Panc1 (cell line): Measurements from ENCODE around the gene PLSCR3. TPM values are rescaled to one million over a fixed set of nuclear protein-coding genes. Genes with fewer than 3 reads are reported as not detected.

Experiments
- ATAC-seq: fragments of 200-7000 bp; cut with Tn5 transposase; 2 replicates; pipeline ENCODE4 v1.9.1; 2020; ENCODE audit warnings: mild to moderate bottlenecking, moderate library complexity
- BruUV-seq: library from RNA; stranded (reverse); fragments of 400-500 nt; replicated peaks from 2 replicates; lab custom pipeline; 2021; lab: Mats Ljungman, UMichigan
- CTCF ChIA-PET: fragments of 300-600 bp; sonication (Branson Sonifier 250); formaldehyde crosslinking; loops from one replicate; lab custom pipeline; 2022; ENCODE audit warnings: antibody characterized with exemption; lab: Charles Lee
- POLR2A ChIA-PET: fragments of 300-600 bp; sonication (Branson Sonifier 250); formaldehyde crosslinking; loops from one replicate; lab custom pipeline; 2022; ENCODE audit warnings: antibody characterized with exemption; lab: Charles Lee
- DNase-seq: peaks from one replicate; pipeline ENCODE4 v3.0.0-alpha.2; 2010; ENCODE audit warnings: low read depth, low spot score
- H3K27ac ChIP-seq: 2 replicates; pipeline ENCODE4 v1.5.1; 2011; ENCODE audit warnings: mild to moderate bottlenecking, low read length, inconsistent platforms
- H3K27me3 ChIP-seq: fragments of 200-500 bp; sonication (Bioruptor generic); 2 replicates; pipeline ENCODE4 v1.6.0; 2014; ENCODE audit warnings: low read length, inconsistent platforms; ENCODE audit not compliant: control insufficient read depth, insufficient read depth
- H3K36me3 ChIP-seq: fragments of 200-500 bp; sonication (Bioruptor generic); 2 replicates; pipeline ENCODE4 v1.5.1; 2014; ENCODE audit warnings: inconsistent platforms, mild to moderate bottlenecking, low read length, moderate library complexity; ENCODE audit not compliant: control insufficient read depth, insufficient read depth
- H3K4me1 ChIP-seq: 2 replicates; pipeline ENCODE4 v1.5.1; 2011; ENCODE audit warnings: inconsistent platforms, mild to moderate bottlenecking, low read length, moderate library complexity; ENCODE audit not compliant: control insufficient read depth, insufficient read depth
- H3K4me3 ChIP-seq, 2 experiments: 2 replicates each; pipeline ENCODE4 v1.5.1; 2011 to 2012; ENCODE audit warnings: low read depth in 2 of 2, low read length in 2 of 2, mild to moderate bottlenecking in 2 of 2, inconsistent platforms in 1 of 2, moderate library complexity in 1 of 2
- H3K9me3 ChIP-seq: fragments of 200-500 bp; sonication (Bioruptor generic); 2 replicates; pipeline ENCODE4 v1.5.1; 2014; ENCODE audit warnings: low read depth, mild to moderate bottlenecking, inconsistent platforms, low read length, moderate library complexity; ENCODE audit not compliant: control insufficient read depth, insufficient read depth
- POLR2AphosphoS5 ChIP-seq: IDR thresholded peaks from 2 replicates; pipeline ENCODE4 v1.6.1; 2012; ENCODE audit warnings: mild to moderate bottlenecking, low read depth, low read length, moderate library complexity
- SIN3A ChIP-seq: IDR thresholded peaks from 2 replicates; pipeline ENCODE4 v1.6.1; 2012; ENCODE audit warnings: low read depth, mild to moderate bottlenecking, low read length, moderate library complexity, borderline replicate concordance; ENCODE audit not compliant: insufficient read depth
- TCF7L2 ChIP-seq: IDR thresholded peaks from 2 replicates; pipeline ENCODE4 v1.6.1; 2011; ENCODE audit warnings: mild to moderate bottlenecking, low read depth, low read length, inconsistent platforms
- in situ Hi-C: cut with HindIII; loops from 2 replicates; pipeline ENCODE4 v1.10.0; 2016; ENCODE audit warnings: low sequenced_read_pairs, low pct_unique_long_range_greater_than_20kb
- intact Hi-C: fragments of 100-400 bp; cut with micrococcal nuclease; formaldehyde crosslinking; loops from one replicate; pipeline ENCODE4 v1.10.0; 2022; ENCODE audit not compliant: unreplicated experiment
- total RNA-seq: library from RNA; stranded (reverse); gene quantifications from one replicate; pipeline ENCODE4 v1.2.1, GENCODE V29; 2021; ENCODE audit not compliant: unreplicated experiment
- TF ChIP-seq, protein P1 (sequence below), 2 experiments: IDR thresholded peaks; 2 replicates each; pipeline ENCODE4 v1.6.1; 2011 to 2012; ENCODE audit warnings: low read depth in 2 of 2, control low read depth in 1 of 2, low read length in 1 of 2, mild to moderate bottlenecking in 1 of 2, moderate library complexity in 1 of 2; ENCODE audit not compliant: insufficient read depth in 1 of 2
- TF ChIP-seq, protein P2 (sequence below): fragments of 450-650 bp; IDR thresholded peaks from 2 replicates; pipeline ENCODE4 v1.5.1; 2017; ENCODE audit warnings: mild to moderate bottlenecking

PLSCR3 gene
- total RNA-seq, 1 experiment from 2014 or later = 32.0 TPM

DNA sequence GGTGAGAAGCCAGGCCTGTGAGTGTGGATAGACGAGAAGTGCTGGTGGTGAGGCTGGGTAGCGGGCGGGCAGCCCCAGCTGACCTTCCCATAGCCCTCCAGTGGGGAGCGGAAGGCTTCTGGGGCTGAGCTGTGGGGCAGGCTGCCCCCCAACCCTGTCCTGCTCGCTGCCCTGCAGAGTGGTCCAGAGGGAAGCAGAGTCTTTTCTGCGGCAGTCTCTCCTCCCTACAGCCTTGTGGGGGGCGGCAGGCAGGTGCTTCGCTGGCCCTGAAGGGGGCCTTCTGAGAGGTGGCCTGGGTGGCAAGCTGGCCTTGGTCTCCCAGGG lies 17.1 kb upstream of the PLSCR3 start:
- no peak for DNase-seq
- Histone ChIP-seq H3K27ac (no peak overlapping the region), H3K4me3 (no peak overlapping the region), H3K9me3 (no peaks in the 10 kb centered on the region), H3K4me1 (no peaks in the 10 kb centered on the region), H3K36me3 (no peaks in the 10 kb centered on the region), H3K27me3 (no peaks in the 10 kb centered on the region)
- ChIA-PET POLR2A (no interaction called here), CTCF (no interaction called here)
- intact Hi-C loops (no loop called here), in situ Hi-C loops (no loop called here)
- TF ChIP-seq, protein P1, sequence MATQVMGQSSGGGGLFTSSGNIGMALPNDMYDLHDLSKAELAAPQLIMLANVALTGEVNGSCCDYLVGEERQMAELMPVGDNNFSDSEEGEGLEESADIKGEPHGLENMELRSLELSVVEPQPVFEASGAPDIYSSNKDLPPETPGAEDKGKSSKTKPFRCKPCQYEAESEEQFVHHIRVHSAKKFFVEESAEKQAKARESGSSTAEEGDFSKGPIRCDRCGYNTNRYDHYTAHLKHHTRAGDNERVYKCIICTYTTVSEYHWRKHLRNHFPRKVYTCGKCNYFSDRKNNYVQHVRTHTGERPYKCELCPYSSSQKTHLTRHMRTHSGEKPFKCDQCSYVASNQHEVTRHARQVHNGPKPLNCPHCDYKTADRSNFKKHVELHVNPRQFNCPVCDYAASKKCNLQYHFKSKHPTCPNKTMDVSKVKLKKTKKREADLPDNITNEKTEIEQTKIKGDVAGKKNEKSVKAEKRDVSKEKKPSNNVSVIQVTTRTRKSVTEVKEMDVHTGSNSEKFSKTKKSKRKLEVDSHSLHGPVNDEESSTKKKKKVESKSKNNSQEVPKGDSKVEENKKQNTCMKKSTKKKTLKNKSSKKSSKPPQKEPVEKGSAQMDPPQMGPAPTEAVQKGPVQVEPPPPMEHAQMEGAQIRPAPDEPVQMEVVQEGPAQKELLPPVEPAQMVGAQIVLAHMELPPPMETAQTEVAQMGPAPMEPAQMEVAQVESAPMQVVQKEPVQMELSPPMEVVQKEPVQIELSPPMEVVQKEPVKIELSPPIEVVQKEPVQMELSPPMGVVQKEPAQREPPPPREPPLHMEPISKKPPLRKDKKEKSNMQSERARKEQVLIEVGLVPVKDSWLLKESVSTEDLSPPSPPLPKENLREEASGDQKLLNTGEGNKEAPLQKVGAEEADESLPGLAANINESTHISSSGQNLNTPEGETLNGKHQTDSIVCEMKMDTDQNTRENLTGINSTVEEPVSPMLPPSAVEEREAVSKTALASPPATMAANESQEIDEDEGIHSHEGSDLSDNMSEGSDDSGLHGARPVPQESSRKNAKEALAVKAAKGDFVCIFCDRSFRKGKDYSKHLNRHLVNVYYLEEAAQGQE (IDR thresholded peaks at IDR 0.05; ENCODE audit: insufficient read depth in 1 of 2, low read depth in 2 of 2, low read length in 1 of 2) = no peak
- no peak for TF ChIP-seq SIN3A
- TF ChIP-seq TCF7L2 = no peak
- TF ChIP-seq, protein P2, sequence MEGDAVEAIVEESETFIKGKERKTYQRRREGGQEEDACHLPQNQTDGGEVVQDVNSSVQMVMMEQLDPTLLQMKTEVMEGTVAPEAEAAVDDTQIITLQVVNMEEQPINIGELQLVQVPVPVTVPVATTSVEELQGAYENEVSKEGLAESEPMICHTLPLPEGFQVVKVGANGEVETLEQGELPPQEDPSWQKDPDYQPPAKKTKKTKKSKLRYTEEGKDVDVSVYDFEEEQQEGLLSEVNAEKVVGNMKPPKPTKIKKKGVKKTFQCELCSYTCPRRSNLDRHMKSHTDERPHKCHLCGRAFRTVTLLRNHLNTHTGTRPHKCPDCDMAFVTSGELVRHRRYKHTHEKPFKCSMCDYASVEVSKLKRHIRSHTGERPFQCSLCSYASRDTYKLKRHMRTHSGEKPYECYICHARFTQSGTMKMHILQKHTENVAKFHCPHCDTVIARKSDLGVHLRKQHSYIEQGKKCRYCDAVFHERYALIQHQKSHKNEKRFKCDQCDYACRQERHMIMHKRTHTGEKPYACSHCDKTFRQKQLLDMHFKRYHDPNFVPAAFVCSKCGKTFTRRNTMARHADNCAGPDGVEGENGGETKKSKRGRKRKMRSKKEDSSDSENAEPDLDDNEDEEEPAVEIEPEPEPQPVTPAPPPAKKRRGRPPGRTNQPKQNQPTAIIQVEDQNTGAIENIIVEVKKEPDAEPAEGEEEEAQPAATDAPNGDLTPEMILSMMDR = no peak
- TF ChIP-seq POLR2AphosphoS5 = no peak
- BruUV-seq = no TSS peak
- no peak for ATAC-seq

DNA sequence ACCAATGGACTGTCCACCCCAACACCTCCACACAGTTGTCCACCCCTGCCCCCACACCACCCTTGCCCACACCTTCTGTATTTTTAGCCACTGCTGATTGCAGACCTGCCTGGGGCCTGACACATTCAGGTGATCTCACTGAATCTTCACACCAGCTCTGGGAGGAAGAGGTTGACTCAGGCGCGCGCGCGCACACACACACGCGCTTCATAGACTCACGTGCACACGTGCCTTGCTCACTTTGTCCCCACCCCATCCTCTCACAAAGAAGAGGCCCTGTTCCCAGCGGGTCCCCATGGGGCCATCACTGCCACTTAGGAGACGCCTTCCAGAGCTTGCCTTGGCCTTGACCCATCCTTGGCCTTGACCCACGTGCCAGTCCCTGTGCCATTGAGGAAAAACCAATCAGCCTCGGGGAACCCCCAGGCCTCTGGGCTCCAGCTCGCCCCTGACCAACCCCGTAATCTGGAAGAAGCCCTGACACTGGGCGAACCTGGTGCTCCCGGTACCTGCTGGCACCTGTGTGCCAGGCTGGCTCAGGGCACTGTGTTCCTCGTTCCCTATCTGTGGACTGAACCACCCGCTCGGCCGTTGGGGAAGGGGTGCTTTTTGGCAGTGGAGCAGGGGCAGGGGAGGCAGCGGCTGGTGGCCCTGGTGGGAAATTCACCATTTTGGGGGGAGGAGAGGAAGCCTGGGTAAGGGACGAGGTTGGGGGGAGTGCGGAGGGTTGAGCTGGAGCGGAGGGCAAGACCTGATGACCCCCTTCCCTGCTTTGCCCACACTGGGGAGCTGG lies 16.5 kb upstream of the PLSCR3 start:
- ChIA-PET CTCF (no interaction called here), POLR2A (no interaction called here)
- Histone ChIP-seq H3K4me1 (no peaks in the 10 kb centered on the region; the same call in 1 of the 2 replicates), H3K27ac (no peak overlapping the region), H3K27me3 (no peaks in the 10 kb centered on the region), H3K36me3 (no peaks in the 10 kb centered on the region), H3K4me3 (no peak overlapping the region), H3K9me3 (no peaks in the 10 kb centered on the region)
- intact Hi-C loops (no loop called here), in situ Hi-C loops (no loop called here)
- TF ChIP-seq POLR2AphosphoS5 (no peak), TCF7L2 (no peak), SIN3A (no peak)
- TF ChIP-seq, protein P1 (IDR thresholded peaks at IDR 0.05; ENCODE audit: insufficient read depth in 1 of 2, low read depth in 2 of 2, low read length in 1 of 2) = no peak
- TF ChIP-seq, protein P2 = no peak
- no peak for ATAC-seq
- no TSS peak for BruUV-seq
- no peak for DNase-seq
